ENCODE data around the gene HIVEP3.

The HIVEP3 gene

GRCh38 chr1:41851589-41851988 lies 67.1 kb downstream of the HIVEP3 start:
- TF ChIP-seq CTCF (IDR thresholded peaks at IDR 0.05) = no peak
- DNase-seq = no peak
- intact Hi-C loops (cut with DNase I; ENCODE audit: low total_unique reads) = no loop called here
- no peaks in the 10 kb centered on the region for H3K9me3 ChIP-seq
- H3K4me1 ChIP-seq = peaks cover 0 to 13% (median 7%) of the 10 kb centered on the region in 4 donors
- H3K4me3 ChIP-seq = no peak overlapping the region
- H3K36me3 ChIP-seq = no peaks in the 10 kb centered on the region
- H3K27me3 ChIP-seq = no peaks in the 10 kb centered on the region
- no peak overlapping the region for H3K27ac ChIP-seq

- Histone ChIP-seq H3K27me3 (no peaks in the 10 kb centered on the region), H3K4me1 (peaks cover 0 to 4% (median 0%) of the 10 kb centered on the region in 4 donors), H3K4me3 (no peak overlapping the region), H3K27ac (no peak overlapping the region), H3K36me3 (no peaks in the 10 kb centered on the region), H3K9me3 (no peaks in the 10 kb centered on the region)
- no peak for TF ChIP-seq CTCF (IDR thresholded peaks at IDR 0.05)
- no peak for DNase-seq
- intact Hi-C loops (cut with DNase I; ENCODE audit: low total_unique reads) = no loop called here
Observed at GRCh38 chr1:41850029-41850428, 68.7 kb downstream of the HIVEP3 start.

- Histone ChIP-seq H3K27me3 (no peaks in the 10 kb centered on the region), H3K27ac (no peak overlapping the region), H3K36me3 (no peaks in the 10 kb centered on the region), H3K9me3 (no peaks in the 10 kb centered on the region), H3K4me1 (peaks cover 0 to 4% (median 0%) of the 10 kb centered on the region in 4 donors), H3K4me3 (no peak overlapping the region)
- intact Hi-C loops (cut with DNase I; ENCODE audit: low total_unique reads) = no loop called here
- DNase-seq = no peak
- no peak for TF ChIP-seq CTCF (IDR thresholded peaks at IDR 0.05)
Observed at GRCh38 chr1:41849211-41849759, 69.4 kb downstream of the HIVEP3 start.

GRCh38 chr1:41848216-41848952 lies 70.3 kb downstream of the HIVEP3 start:
- H3K9me3 ChIP-seq = no peaks in the 10 kb centered on the region
- no peak for DNase-seq
- H3K27ac ChIP-seq = no peak overlapping the region
- no peak overlapping the region for H3K4me3 ChIP-seq
- no peak for TF ChIP-seq CTCF (IDR thresholded peaks at IDR 0.05)
- peaks cover 0 to 4% (median 0%) of the 10 kb centered on the region in 4 donors for H3K4me1 ChIP-seq
- intact Hi-C loops (cut with DNase I; ENCODE audit: low total_unique reads) = no loop called here
- H3K27me3 ChIP-seq = no peaks in the 10 kb centered on the region
- H3K36me3 ChIP-seq = no peaks in the 10 kb centered on the region

GRCh38 chr1:41847733-41848132 lies 71.0 kb downstream of the HIVEP3 start:
- TF ChIP-seq CTCF (IDR thresholded peaks at IDR 0.05) = no peak
- no peak overlapping the region for H3K27ac ChIP-seq

More at GRCh38 chr1:41847733-41848132, 71.0 kb downstream of the HIVEP3 start:
- no peak for DNase-seq
- Histone ChIP-seq H3K9me3 (no peaks in the 10 kb centered on the region), H3K4me3 (no peak overlapping the region), H3K36me3 (no peaks in the 10 kb centered on the region), H3K4me1 (peaks cover 0 to 4% (median 0%) of the 10 kb centered on the region in 4 donors), H3K27me3 (no peaks in the 10 kb centered on the region)
- intact Hi-C loops (cut with DNase I; ENCODE audit: low total_unique reads) = no loop called here

Data from tibial artery (tissue), 4 donors.